HG02642 (cell line): ENCODE results near the gene SOWAHA.
A peak's percentile ranks its signal among the peaks of the same experiment; 100 is the strongest.

Experiments
- ATAC-seq: cut with Tn5 transposase; IDR thresholded peaks from one replicate; pipeline ENCODE4 v1.9.1; 2021; ENCODE audit warnings: mild to moderate bottlenecking; ENCODE audit not compliant: unreplicated experiment, poor library complexity

SOWAHA gene

GRCh38 chr5:132812781-132813598 lies at the start of gene SOWAHA:
TSS of gene SOWAHA (plus strand) at chr5:132813302. CDS start at chr5:132813622, 320 bp downstream.
- ATAC-seq, result no peak

DNA sequence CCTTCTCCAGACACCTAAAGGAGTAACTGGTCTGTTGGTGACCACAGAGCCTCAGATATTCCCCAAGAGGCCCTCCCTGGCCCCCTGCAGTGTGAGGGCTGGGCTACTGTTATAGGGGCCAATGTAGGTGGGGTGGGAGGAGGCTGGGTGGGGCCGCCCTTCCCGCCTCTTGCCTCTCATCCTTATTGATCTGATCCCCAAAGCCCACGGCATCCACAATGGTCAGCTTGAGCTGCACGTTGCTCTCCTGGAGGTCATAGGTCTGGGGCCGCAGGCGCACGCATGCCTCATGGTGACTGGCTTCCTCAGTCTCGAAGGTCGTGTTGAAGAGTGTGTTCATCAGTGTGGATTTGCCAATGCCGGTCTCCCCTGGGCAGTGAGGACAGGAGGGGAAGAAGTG lies 49.1 kb upstream of the SOWAHA start:
- ATAC-seq, result no peak

DNA sequence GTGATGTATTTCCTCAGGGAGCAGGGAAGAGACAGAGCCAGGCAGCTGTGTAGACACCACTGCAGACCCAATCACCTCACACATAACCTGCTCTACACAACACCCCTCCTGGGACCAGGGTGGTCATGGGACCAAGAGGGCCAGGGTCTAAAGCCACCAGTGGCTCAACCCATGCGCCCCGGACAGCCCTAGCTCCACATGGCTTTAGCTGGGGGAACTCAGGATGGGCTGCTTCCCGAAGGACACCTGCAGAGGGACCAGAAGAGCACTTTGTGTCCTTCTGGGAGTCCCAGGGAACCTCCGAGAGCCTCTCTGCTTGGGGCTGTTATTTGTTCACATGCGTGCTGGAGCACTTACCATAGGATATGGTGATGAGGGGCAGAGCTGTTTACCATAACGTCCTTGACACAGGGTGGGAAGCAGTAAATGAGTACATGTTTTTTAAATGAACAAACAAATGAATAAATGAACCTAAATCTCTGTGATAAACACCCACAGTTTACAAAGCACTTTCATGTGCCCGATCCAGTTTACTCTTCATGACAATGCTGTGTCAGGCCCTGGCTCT lies 48.3 kb upstream of the SOWAHA start:
- no peak for ATAC-seq

DNA sequence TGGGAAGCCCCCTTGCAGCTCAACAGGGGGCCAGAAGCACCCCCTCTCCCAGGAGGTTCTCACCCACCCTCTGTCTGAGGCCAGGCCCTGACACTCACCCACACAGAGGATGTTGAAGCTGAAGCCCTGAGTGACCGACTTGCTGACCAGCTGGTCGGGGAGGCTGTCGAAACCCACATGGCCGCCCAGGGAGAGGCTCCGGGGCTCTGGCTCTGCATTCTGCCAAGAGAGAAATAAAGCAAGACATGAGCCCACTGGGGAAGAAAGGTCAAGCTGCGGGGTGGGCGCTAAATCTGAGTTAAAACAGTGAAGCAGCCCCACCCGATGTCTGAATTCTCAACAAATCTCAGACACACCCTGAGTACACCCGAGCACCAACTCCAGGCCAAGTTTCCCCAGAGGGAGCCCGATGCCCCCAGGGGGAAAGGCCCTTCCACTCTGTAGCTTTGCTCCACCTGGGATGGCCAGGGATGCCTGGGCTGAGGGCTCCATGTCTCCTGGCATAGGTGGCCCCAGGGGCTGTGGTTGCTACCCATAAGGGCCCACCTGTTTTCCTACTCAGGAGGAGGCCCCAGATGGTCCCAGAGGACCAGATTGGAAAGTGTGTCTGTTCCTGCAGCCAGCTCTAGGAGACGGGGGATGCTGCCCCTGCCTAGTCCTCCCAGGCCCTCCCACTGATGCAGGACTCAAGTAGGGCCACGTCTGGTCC lies 47.6 kb upstream of the SOWAHA start:
- ATAC-seq, result no peak

GRCh38 chr5:132766020-132766805 lies 46.9 kb upstream of the SOWAHA start:
- ATAC-seq, result no peak

DNA sequence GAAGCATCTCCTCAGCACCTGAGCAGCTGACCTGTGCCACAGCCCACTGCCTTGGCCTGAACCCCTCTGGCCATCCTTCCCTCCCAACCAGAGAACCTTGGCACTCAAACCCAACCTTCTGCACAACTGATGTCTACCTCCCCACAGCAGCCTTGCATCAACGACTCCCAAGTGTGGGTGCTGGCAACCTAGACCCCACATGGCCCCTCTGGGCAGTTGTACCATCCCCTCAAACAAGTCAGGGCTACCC lies 46.4 kb upstream of the SOWAHA start:
- ATAC-seq, result no peak

DNA sequence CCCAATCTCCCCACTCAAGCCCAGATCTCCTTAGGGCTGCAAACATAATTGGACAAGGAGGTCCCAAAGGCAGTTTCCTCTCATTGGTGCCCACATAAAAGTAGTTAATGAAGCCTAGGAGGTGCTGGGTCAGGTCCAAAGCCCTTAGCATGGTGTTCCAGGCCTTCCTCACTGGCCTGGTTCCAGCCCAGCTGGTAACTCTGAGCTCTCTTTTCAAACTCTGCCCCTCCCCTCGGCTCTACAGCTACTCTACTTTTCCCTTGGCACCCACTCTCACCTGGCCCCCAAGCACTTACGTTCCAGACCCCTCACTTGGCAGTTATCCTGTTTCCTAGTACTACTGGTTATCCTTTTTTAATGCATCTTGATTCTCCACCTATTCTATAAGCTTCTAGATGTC lies 46.0 kb upstream of the SOWAHA start:
- ATAC-seq, result no peak

DNA sequence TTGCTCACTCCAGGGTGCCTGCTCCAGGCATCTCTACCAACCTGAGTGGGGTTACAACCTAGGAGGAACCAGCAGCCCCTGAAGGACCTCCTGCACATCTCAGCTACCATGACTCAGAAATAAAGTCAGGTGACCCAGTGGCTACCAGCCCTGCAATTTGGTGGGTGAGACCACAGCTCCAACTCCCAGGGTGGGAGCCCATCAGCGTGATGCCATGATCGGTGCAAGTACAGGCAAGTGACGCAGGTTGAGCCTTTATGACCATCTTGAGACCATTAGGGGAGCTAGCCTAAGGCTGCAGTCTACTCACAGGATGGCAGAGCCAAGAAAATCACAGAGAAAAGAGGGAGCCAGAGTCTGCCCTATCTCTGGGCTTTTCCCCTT lies 44.6 kb upstream of the SOWAHA start:
- no peak for ATAC-seq

DNA sequence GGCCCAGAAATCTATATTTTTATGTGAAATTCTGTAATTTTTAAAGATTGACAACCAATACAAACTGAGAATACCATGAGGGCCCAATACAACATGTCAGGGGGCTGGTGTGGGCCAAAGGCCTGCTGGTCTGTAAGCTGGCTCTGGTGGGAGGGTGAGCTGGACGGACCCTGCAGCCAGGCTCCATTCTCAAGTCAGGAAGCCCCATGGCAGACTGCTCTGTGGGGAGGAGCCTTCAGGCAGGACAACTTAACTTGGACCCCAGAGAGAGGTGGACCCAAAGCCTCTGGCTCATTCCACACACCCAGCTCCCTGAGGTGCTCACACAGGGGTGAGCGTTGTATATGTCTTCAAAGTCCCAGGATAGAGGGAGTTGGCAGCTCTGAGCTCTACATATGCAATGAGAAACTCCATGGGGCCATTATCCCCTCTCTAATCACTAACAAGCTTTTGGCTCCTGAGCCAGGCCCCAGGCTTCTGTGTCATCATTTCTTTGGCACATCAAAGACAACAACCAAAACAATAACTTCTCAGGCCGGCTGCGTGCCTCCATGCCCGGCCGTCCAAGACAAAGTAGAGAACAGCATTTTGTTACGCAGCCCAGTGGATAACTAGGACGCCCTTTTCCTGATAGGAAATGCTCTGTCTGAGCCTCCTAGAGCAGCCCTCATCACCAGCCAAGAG lies 42.5 kb upstream of the SOWAHA start:
- no peak for ATAC-seq

GRCh38 chr5:132771503-132771998 lies 41.6 kb upstream of the SOWAHA start:
- no peak for ATAC-seq

DNA sequence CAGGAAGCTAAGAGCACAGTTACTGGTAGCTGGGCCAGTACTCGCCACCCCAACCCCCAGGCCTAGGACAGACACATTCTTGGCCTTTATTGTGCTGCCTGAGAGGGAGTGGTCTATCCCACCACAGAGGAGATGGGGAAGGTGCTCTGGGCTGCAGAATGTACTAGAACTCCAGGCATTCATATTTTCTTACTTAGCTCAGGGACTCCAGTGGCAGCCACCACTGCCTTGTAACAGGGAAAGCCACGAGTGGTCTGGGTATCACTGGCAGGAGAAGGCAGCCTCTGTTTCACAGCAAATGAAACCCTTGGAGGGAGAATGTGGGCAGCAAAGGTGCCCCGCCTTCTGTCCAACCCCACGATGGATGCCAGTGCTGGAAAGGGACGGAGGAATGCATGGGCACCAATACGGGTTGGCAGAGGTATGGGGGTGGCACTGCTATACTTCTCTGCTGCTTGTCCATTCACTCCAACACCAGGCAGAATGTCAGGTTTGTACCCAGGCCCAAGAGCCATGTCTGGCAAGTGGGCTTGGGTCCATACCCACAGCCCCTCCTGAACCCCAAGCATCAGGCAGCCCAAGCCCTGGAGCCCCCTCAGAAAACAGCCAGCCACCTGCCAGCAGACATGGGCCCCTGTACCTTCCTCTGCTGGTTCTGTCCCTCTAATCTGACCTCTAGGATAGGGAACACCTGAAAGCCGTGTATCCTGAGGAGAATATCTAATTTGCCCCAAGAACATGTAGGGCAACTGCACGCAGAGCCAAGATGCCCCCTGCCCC lies 40.6 kb upstream of the SOWAHA start:
- no peak for ATAC-seq

- no peak for ATAC-seq
Measured at GRCh38 chr5:132773114-132773513, 40.0 kb upstream of the SOWAHA start.

- no peak for ATAC-seq
Measured at GRCh38 chr5:132773601-132774355, 39.3 kb upstream of the SOWAHA start.

- no peak for ATAC-seq
Measured at GRCh38 chr5:132774406-132774805, 38.7 kb upstream of the SOWAHA start.

- no peak for ATAC-seq
Measured at GRCh38 chr5:132774896-132775295, 38.2 kb upstream of the SOWAHA start.

DNA sequence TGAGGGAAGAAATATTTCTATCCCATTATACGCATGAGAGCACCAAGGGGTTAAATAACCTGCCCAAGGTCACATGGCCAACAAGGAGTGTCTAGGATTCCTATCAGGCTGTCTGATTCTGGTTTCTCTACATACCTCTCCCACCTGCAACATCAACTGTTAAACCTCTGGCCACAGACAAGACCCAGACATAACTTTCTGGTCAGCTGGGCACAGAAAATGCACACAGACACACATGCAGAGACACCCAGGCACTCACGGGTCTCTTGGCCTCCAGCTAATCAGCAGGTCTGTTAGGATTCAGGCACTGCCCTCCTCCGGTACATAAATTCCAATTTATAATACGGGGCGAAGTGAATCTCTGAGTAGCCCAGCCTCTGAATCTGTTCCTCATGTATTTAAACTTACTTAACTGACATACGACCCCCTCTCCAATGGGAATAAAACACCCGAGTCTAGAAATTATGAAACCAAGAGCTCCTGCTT lies 37.6 kb upstream of the SOWAHA start:
- ATAC-seq, result no peak

- ATAC-seq, result peak; percentile 24
Measured at GRCh38 chr5:132776131-132776937, 36.8 kb upstream of the SOWAHA start.

DNA sequence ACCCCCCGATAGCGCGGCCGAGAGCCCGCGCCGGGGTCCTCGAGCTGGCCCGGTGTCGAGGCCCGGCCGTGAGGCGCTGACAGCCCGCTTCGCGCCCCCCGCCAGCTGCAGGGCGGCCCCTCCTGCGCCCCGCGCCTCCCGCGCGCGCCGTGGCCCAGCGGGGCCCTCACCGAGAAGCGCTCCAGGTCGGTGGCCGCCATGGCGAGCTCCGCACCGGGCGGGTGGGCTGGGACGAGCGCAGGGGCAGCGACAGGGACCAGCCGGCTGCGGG lies 36.2 kb upstream of the SOWAHA start:
- no peak for ATAC-seq
